Measurements from ENCODE around the gene SAT1.
A peak's percentile ranks its signal among the peaks of the same experiment; 100 is the strongest.

Gene SAT1

GRCh38 chrX:23810279-23810678 is 27.3 kb downstream of the SAT1 start:
- no peak for DNase-seq (ENCODE audit: low spot score)

DNA sequence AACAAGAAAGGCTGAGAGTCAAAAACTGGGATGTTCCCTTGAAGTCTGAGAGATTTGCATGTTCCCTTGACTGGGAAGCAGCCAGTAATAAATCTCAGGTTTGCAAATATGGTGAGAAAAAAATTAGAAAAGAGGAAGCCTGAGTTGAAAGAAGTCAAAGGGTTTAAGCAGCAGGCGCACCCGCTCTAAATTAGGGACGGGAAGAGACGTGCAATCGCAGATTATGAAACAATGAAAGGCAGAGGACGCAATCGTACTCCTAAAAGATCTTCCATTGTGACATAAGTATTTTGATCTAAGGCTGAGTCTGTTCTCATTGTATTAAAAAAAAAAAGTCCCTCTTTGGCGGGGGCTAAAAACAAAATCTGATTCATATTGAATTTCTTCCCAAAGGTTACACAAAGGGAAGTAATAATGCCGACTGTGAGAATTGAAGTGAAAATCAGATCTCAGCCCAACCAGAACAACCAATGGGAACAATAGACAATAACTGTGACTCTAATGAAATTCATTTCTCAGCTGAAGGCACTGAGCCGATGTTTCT is 28.2 kb downstream of the SAT1 start:
- DNase-seq (ENCODE audit: low spot score) = no peak

- DNase-seq (ENCODE audit: low spot score) = no peak
Measured at GRCh38 chrX:23811656-23812055, 28.7 kb downstream of the SAT1 start.

- no peak for DNase-seq (ENCODE audit: low spot score)
Measured at GRCh38 chrX:23813808-23814207, 30.8 kb downstream of the SAT1 start.

DNA sequence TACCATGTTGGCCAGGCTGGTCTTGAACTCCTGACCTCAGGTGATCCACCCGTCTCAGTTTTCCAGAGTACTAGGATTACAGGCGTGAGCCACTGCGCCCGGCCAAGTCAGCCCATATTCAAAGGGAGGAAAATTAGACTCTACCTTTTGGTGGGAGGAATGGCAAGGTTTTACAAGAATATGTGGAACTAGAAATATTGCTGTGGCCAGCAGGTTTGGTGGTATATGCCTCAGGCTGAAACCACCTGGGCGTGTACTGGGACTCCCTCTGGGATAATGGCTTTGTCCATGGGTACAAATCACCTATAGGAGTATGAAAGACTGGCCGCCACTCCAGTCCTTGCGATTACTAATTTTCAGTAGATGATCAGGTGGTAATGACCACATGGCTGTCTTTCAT is 32.4 kb downstream of the SAT1 start:
- no peak for DNase-seq (ENCODE audit: low spot score)

DNA sequence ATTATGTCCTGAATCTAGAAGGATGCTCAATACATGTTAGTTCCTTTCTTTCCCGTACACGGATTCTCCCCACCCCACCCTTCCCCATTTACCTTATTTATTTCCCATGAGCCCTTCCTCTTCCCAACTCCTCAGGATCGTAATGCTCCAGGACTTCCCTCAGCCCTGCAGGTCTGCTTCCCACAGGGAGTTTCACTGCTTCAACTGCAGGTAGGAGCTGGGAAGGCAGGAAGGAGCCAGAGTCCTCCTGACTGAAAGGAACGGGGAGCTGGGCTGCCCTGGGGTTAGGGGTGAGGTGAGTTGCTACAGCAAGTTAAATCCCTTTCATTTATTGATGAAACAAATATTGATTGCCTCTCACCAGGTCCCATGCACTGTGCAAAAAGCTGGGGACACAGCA is 33.2 kb downstream of the SAT1 start:
- DNase-seq (ENCODE audit: low spot score) = no peak

- DNase-seq (ENCODE audit: low spot score) = no peak
Measured at GRCh38 chrX:23817979-23818336, 35.0 kb downstream of the SAT1 start.

DNA sequence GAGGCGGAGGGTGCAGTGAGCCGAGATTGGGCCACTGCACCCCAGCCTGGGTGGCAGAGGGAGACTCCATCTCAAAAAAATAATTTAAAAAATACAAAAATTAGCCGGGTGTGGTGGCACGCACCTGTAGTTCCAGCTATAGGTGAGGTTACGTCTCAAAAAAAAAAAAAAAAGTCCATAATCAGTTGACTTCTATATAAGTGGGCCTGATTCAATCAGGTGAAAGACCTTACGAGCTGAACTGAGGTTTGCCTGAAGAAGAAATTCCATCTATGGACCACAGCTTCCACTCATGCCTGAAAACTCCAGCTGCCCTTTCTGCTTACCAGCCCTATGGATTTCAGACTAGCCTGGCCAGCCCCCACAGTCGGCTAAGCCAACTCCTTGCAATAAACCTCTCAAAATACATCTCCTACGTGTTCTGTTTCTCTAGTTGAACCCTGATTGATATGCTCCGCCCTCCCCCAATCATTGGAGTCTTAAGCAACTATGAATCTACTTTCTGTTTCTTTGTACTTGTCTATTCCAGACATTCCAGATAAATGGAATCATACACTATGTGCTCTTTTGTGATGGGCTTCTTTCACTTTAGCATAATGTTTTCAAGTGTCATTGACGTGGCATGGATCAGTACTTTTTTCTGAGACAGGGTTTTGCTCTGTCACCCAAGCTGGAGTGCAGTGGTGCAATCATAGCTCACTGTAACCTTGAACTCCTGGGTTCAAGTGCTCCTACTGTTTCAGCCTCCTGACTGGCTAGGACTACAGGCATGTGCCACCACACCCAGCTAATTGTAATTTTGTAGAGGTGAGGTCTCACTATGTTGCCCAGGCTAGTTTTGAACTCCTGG is 36.6 kb downstream of the SAT1 start:
- no peak for DNase-seq (ENCODE audit: low spot score)

GRCh38 chrX:23820235-23820782 is 37.3 kb downstream of the SAT1 start:
- peak; percentile 28 for DNase-seq (ENCODE audit: low spot score)

GRCh38 chrX:23821847-23822246 is 38.9 kb downstream of the SAT1 start:
- DNase-seq (ENCODE audit: low spot score) = no peak

GRCh38 chrX:23822397-23822796 is 39.4 kb downstream of the SAT1 start:
- DNase-seq (ENCODE audit: low spot score) = no peak

- no peak for DNase-seq (ENCODE audit: low spot score)
Measured at GRCh38 chrX:23822841-23823240, 39.9 kb downstream of the SAT1 start.

GRCh38 chrX:23825675-23826074 is 42.7 kb downstream of the SAT1 start:
- DNase-seq (ENCODE audit: low spot score) = no peak

DNA sequence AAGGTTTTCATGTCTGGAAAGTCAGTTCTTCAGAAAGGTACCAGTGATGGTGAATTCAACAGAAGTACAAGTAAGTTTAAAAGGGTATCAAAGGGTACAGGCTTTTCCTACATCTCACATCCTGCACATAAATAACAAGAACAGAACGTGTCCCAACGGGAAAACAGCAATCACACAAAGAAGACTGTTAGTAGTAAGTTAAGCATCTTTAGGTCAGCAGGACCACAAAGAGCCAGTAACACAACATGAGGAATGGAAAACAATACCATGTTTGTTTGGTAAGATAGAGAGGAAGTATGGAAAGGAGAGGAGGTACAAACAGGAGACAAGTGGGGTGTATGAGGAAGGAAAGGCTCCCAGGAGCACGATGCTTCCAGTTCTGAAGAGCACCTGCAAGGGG is 43.2 kb downstream of the SAT1 start:
- DNase-seq (ENCODE audit: low spot score) = no peak

DNA sequence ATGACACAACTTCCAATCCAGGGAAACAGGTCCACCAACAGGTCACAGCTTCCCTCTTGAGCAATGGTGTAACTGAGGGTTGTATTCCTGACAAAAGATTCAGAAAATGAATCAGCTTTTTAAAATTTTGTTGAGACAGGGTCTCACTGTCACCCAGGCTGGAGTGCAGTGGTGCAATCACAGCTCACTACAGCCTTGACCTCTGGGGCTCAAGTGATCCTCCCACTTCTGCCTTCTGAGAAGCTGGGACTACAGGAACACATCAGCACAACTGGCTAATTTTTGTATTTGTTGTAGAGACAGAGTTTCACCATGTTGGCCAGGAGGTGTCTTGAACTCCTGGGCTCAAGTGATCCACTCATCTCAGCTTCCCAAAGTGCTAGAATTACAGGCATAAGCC is 43.7 kb downstream of the SAT1 start:
- no peak for DNase-seq (ENCODE audit: low spot score)

DNA sequence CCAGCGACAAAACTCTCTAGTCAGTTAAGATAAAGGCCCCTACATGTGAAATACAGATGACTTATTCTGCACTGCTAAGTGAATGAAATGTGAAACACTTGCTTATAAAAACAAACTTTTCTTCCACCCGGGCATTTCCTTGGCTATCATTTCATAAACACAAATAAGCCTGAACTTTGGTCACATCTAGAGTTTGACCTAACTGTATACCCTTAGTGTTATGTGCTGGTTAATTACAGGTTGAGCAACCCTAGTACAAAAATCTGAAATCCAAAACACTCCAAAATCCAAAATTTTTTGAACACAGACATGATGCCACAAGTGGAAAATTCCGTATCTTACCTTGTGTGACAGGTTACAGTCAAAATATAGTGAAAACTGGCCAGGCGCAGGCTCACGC is 45.9 kb downstream of the SAT1 start:
- no peak for DNase-seq (ENCODE audit: low spot score)

- DNase-seq (ENCODE audit: low spot score) = no peak
Measured at GRCh38 chrX:23832721-23833120, 49.7 kb downstream of the SAT1 start.
